GM18499 (cell line): ENCODE data around the gene IQUB.
"Not testable (repeated sequence)": the region's sequence is repeated elsewhere in the genome, so short reads cannot be mapped to it uniquely, and the experiment has no call there.

Experiments used
- ATAC-seq: cut with Tn5 transposase; IDR thresholded peaks from one replicate; pipeline ENCODE4 v1.9.1; 2021; ENCODE audit warnings: moderate number of reproducible peaks; ENCODE audit not compliant: insufficient read depth, unreplicated experiment

The IQUB gene

GRCh38 chr7:123498031-123498430 is 36.4 kb downstream of the IQUB start:
- ATAC-seq: no peak

- ATAC-seq: no peak
Measured at GRCh38 chr7:123494193-123494796, 40.1 kb downstream of the IQUB start.

GRCh38 chr7:123492485-123492884 is 41.9 kb downstream of the IQUB start:
- peak; percentile 55 for ATAC-seq

- ATAC-seq: no peak
Measured at GRCh38 chr7:123485721-123486120, 48.7 kb downstream of the IQUB start.

GRCh38 chr7:123485187-123485586 is 49.2 kb downstream of the IQUB start:
- ATAC-seq: no peak

- ATAC-seq: no peak
Measured at GRCh38 chr7:123484199-123484598, 50.2 kb downstream of the IQUB start.

- no peak for ATAC-seq
Measured at GRCh38 chr7:123480107-123480506, 54.3 kb downstream of the IQUB start.

- ATAC-seq: not testable (repeated sequence)
Measured at GRCh38 chr7:123478056-123478455, 56.3 kb downstream of the IQUB start.

GRCh38 chr7:123472750-123473445 is 61.5 kb downstream of the IQUB start:
- no peak for ATAC-seq

- ATAC-seq: no peak
Measured at GRCh38 chr7:123472327-123472726, 62.1 kb downstream of the IQUB start.

GRCh38 chr7:123468303-123468702 is 66.1 kb downstream of the IQUB start:
- ATAC-seq: no peak

- no peak for ATAC-seq
Measured at GRCh38 chr7:123463890-123464289, 70.5 kb downstream of the IQUB start.

GRCh38 chr7:123460616-123461015 is 73.8 kb downstream of the IQUB start:
- no peak for ATAC-seq

- ATAC-seq: no peak
Measured at GRCh38 chr7:123455965-123456470, 78.4 kb downstream of the IQUB start.

- no peak for ATAC-seq
Measured at GRCh38 chr7:123440101-123440548, 94.3 kb downstream of the IQUB start.

GRCh38 chr7:123439191-123439590 is 95.2 kb downstream of the IQUB start:
- no peak for ATAC-seq

GRCh38 chr7:123437447-123437995 is 96.9 kb downstream of the IQUB start:
- no peak for ATAC-seq

- ATAC-seq: no peak
Measured at GRCh38 chr7:123435080-123435700, 99.2 kb downstream of the IQUB start.

GRCh38 chr7:123433665-123434064 is 100.7 kb downstream of the IQUB start:
- no peak for ATAC-seq

GRCh38 chr7:123432601-123433000 is 101.8 kb downstream of the IQUB start:
- no peak for ATAC-seq

GRCh38 chr7:123431075-123431614 is 103.2 kb downstream of the IQUB start:
- ATAC-seq: no peak
